Frontal cortex (tissue), 4 donors: ENCODE results near the gene ACYP2. TPM values are rescaled to one million over a fixed set of nuclear protein-coding genes. Genes with fewer than 3 reads are reported as not detected.
"Not testable (repeated sequence)": the region's sequence is repeated elsewhere in the genome, so short reads cannot be mapped to it uniquely, and the experiment has no call there.

ENCODE experiments used
- DNase-seq, 2 donors: peaks; one replicate each; pipeline ENCODE4 v3.0.0; 2012; ENCODE audit warnings: low spot score in 2 of 2
- FAIRE-seq: peaks from 2 replicates; lab custom pipeline; 2012; peaks lifted over from hg19 to GRCh38; lab: Jason Lieb, UNC
- total RNA-seq: library from RNA; depleted of rRNA; stranded (reverse); fragments of >200 nt; gene quantifications from one replicate; pipeline ENCODE4 v1.2.3, GENCODE V29; 2014
- donor health status: control.
- donor health status: control.
- donor health status: control.

ACYP2 gene
- total RNA-seq = 22.4 TPM

DNA sequence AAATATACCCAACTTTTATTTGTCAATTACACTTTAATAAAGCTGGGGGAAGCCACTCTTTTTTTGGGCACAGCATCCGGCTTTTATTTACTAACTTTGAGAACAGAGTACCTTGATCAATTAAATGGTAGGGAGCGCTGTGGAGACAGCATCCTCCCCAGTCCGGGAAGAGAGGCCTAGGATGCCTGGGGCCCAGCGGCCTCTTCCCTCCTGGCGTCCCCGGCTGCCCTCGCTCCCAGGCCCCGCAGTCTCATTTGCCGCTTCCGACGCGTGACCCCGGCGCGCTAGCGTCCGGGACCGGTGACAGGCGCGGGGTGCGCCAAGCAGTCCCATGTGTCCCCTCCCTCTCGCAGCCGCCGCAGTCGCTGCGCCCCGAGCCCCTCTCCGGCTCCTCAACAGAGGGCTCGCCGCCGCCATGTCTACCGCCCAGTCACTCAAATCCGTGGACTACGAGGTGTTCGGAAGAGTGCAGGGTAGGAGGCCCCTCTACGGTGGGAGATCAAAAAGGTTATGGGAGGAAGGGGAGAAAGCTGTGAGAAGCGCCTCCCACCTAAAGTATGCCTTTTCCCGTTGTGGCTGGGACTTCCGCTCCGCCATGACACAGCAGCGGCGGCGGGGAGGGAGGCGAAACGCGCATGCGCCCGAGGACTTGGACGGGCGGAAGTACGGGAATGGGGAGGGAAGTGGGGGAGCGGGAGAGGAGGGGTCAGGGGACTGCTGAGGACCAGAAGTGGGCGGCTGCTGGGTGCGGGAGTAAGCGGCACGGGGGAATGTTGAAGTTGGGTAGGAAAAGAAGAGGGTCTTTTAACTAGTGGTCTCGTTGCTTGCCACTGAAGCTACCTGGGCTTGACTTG lies at the start of gene ACYP2:
Gene ACYP2 (plus strand): TSS at position 332 of the 854 bp plus-strand sequence.
- FAIRE-seq = no peak

DNA sequence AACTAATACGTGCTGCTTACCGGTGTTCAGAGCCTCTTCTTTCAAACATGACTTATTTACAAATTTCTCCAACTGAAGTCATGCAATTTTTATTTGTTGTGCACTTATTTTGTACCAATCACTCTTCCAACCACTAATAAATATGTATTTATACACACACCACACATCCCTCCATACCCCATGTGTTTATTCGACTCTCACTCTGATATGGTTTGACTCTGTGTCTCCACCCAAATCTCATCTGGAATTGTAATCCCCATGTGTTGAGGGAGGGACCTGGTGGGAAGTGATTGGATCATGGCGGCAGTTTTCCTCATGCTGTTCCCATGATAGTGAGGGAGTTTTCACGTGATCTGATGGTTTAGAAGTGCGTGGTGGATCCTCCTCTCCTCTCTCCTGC lies 49.5 kb upstream of the ACYP2 start:
- DNase-seq (no peak), FAIRE-seq (no peak)

More for the DNA sequence above, at the start of gene ACYP2:
- peak; percentile 81 to 86 for DNase-seq

DNA sequence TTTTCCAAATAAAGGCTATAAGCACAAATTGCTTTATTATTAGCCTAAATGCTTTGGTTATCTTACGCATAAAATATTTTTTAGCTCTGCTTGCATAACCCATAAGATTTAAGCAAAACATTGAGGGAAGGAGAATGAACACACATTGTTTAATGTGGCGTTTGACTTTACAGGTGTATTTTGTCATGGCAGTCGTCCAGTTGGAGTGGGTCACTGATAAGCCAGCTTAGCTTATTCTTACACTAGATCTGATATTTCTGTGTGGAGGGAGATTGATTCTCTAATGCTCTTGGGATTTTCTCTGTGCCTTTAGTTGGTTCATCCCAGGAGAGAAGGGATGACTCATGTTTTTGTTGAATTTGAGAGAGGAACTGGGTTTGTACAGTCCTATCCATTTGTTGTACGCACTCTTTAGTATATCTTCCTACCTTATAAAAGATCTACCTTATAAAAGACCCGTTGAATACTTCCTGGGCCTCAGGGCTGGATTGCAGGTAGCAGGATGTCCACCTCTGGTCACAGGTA lies 47.5 kb upstream of the ACYP2 start:
- DNase-seq = no peak
- no peak for FAIRE-seq

DNA sequence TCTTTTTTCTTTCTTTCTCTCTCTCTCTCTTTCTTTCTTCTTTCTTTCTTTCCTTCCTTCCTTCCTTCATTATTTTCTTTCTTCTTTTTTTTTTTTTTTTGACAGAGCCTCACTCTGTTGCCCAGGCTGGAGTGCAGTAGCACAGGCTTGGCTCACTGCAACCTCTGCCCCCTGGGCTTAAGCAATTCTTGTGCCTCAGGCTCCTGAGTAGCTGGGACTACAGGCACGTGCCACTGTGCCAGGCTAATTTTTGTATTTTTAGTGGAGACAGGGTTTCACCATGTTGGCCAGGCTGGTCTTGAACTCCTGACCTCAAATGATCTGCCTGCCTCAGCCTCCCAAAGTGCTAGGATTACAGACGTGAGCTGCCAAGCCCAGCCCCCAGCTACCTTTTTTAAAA lies 42.9 kb upstream of the ACYP2 start:
- not testable (repeated sequence) for DNase-seq, FAIRE-seq

DNA sequence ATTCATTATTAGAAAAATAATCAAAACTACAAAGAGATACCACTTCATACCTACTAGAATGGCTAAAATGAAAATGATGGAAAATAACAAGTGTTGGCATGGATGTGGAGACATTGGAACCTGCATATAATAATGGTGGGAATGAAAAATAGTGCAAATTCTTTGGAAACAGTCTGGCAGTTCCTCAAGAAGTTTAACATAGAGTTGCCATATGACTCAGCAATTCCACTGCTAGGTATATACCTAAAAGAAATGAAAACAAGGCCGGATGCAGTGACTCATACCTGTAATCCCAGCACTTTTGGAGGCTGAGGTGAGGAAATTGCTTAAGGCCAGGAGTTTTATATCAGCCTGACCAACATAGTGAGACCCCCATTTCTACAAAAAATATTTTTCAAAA lies 41.6 kb upstream of the ACYP2 start:
- FAIRE-seq = no peak
- DNase-seq = no peak

GRCh38 chr2:54074606-54075341 lies 40.6 kb upstream of the ACYP2 start:
- DNase-seq = no peak
- FAIRE-seq = no peak

GRCh38 chr2:54076586-54076985 lies 38.8 kb upstream of the ACYP2 start:
- FAIRE-seq (no peak), DNase-seq (no peak)

- no peak for DNase-seq
- FAIRE-seq = no peak
Measured at GRCh38 chr2:54077088-54077900, 38.1 kb upstream of the ACYP2 start.

- FAIRE-seq (no peak), DNase-seq (no peak)
Measured at GRCh38 chr2:54079331-54079730, 36.1 kb upstream of the ACYP2 start.

DNA sequence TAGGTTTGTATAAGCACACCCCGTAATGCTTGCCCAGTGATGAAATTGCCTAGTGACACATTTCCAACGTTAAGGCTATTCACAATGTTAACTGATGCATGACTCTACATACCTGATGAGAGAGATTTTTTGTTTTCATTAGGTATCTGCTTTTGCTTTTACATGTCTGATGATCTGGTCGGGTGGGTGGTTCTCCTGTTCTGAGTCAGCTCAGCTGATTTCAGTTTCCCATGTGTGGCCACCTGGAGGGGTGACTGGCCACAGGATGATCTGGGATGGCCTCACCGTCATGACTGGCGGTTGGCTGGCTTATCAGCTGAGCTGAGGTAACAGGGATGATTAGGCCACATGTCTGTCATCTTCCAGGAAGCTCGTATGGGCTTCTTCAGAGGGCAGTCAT lies 33.8 kb upstream of the ACYP2 start:
- DNase-seq (no peak), FAIRE-seq (no peak)

- DNase-seq (no peak), FAIRE-seq (no peak)
Measured at GRCh38 chr2:54083021-54083420, 32.4 kb upstream of the ACYP2 start.

GRCh38 chr2:54083445-54083844 lies 32.0 kb upstream of the ACYP2 start:
- FAIRE-seq (no peak), DNase-seq (no peak)

DNA sequence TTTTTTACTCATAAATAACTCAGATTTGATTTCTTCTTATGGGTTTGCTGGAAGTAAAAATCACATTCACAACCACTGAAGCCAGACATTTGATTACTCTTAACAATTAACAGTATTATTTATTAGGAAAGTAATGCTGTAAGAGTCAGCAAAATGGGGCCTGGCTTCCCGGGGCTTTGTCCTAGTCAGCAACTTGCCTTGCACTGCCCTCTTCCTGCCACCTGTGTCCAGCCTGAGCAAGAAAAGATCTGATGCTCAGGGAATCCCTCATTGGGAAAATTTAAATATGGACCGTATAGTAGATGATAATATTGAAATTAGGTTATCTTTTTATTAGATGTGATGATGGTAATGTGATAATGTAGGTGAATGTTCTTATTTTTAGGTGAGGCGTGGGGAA lies 30.8 kb upstream of the ACYP2 start:
- no peak for DNase-seq
- no peak for FAIRE-seq

DNA sequence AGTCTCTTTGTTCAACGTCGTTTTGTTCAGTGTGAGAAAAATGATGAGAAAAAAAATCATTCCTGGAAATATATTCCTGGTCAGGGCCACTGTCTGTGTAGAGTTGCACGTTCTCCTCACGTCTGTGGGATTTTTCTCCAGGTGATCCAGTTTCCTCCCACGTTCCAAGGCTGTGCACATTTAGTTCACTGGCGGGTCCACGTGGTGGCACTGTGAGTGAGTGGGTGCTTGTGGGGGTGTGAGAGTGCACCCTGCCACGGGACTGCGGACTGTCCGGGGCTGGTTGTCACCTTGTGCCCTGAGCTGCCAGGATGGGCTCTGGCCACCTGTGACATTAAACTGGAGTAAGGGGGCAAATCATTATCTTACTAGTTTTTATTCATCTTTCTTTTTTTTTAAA lies 30.3 kb upstream of the ACYP2 start:
- FAIRE-seq = no peak
- no peak for DNase-seq

DNA sequence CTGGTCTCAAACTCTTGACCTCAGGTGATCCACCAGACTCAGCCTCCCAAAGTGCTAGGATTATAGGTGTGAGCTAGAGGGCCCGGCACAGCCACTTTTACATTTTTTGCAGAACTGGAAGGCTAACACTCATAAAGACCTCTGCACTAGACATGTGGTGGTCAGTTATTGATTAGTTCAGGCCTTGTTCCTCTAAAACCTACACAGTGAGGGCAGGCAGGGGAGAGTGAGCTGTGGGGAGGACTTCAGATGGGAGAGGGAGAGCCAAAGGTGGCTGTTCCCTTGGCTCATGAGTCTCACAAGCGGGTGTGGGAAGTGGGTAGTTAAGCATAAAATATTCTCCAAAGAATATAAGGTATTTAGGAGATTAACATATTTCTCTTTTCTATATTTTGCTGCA lies 29.3 kb upstream of the ACYP2 start:
- DNase-seq = no peak
- no peak for FAIRE-seq

DNA sequence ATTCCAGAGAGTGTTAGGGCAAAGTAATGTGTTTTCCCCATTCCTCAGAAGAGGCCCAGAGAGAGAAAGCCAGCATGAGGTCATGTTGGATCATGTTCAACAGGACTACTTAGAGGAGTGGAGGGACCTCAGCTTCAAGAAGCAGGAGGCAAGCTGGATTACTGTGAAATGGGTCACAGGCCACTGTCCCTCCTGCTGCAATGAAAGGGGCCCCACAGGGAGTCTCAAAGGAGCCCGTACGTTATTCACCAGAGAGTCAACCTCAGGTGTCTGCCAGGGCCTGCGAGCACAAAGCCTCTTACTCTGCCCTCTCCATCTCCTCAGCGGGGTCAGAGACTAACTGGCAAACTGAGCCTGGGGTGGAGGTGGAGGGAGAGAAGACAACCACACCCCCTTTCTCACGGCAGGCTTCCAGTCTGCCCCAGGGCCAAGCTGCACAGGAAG lies 27.2 kb upstream of the ACYP2 start:
- DNase-seq = no peak
- FAIRE-seq = no peak

GRCh38 chr2:54088719-54089118 lies 26.7 kb upstream of the ACYP2 start:
- FAIRE-seq = no peak
- no peak for DNase-seq

DNA sequence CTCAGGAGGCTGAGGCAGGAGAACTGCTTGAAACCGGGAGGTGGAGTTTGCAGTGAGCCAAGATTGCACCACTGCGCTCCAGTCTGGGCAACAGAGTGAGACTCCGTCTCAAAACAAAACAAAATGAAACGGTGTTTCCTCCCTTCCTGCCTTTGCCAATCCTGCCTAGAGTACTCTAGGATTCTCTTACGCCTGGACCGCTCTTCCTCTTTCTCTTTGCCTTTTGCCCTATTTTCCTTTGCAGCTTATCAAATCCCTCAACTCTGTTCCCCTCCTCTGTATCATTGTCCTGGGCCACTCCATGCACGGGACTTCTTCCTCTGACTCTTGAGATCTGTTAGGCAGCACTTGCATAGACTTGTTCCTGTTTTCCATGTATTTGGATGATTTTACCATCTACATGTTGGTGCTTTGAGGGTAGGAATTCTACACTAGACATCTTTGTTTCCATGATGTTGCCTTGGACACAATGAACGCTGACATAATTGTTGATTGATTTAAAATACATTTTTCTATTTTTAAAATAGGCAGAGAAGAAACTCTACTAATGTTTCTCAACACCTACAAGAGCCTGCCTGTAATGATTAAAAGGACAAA lies 24.8 kb upstream of the ACYP2 start:
- no peak for FAIRE-seq
- DNase-seq = no peak

DNA sequence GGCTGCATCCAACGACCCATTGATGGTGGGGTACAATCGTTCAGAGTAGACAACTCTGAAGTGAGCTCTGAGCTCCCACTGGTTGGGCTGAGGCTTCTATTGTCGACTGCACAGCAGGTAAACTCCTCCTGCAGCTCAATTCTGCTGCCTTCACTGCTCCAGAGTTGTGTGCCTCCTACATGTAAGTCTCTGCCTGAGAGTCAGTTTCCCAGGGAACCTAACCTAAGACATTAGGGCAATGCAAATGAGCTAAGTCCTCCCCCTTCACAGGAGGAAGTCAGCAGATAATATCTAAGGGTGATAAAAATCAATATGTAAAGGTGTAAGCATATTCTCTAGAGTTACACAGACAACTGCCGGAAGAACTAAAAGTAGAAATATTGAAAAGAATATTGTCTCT lies 22.5 kb upstream of the ACYP2 start:
- no peak for FAIRE-seq
- no peak for DNase-seq

GRCh38 chr2:54095406-54095805 lies 20.0 kb upstream of the ACYP2 start:
- FAIRE-seq, DNase-seq: not testable (repeated sequence)
